ENCODE results near the gene TEX48.

Gene TEX48

DNA sequence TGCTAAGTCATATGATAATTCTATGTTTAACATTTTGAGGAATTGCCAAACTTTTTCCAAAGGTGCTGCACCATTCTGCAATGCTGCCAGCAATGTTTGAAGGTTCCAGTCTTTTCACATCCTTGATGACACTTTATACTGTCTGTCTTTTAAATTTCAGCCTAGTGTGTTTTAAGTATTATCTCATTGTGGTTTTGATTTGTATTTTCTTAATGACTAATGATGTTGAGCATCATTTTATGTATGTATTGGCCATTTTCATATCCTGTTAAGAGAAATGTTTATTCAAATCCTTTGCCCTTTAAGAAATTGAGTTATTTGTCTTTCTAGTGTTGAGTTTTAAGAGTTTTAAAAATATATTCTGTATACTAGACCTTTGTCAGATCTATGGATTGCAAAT is 5.0 kb upstream of the TEX48 start:
- TF ChIP-seq EZH2 (IDR thresholded peaks at IDR 0.05; ENCODE audit: borderline replicate concordance, low read length) = no peak
- TF ChIP-seq, protein P1, sequence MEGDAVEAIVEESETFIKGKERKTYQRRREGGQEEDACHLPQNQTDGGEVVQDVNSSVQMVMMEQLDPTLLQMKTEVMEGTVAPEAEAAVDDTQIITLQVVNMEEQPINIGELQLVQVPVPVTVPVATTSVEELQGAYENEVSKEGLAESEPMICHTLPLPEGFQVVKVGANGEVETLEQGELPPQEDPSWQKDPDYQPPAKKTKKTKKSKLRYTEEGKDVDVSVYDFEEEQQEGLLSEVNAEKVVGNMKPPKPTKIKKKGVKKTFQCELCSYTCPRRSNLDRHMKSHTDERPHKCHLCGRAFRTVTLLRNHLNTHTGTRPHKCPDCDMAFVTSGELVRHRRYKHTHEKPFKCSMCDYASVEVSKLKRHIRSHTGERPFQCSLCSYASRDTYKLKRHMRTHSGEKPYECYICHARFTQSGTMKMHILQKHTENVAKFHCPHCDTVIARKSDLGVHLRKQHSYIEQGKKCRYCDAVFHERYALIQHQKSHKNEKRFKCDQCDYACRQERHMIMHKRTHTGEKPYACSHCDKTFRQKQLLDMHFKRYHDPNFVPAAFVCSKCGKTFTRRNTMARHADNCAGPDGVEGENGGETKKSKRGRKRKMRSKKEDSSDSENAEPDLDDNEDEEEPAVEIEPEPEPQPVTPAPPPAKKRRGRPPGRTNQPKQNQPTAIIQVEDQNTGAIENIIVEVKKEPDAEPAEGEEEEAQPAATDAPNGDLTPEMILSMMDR (IDR thresholded peaks at IDR 0.05; ENCODE audit: low read length) = no peak
- Histone ChIP-seq H3K9ac (ENCODE audit: low read length) (no peak overlapping the region), H3K4me2 (ENCODE audit: low read length) (no peak overlapping the region), H3K27ac (ENCODE audit: low read depth, low read length, poor library complexity, severe bottlenecking) (no peak overlapping the region), H3F3A (ENCODE audit: insufficient read depth, low read length) (no peaks in the 10 kb centered on the region), H3K4me1 (ENCODE audit: insufficient read depth, low read length, severe bottlenecking) (no peaks in the 10 kb centered on the region), H4K20me1 (ENCODE audit: insufficient read depth, low read length) (no peaks in the 10 kb centered on the region), H3K4me3 (ENCODE audit: low read depth, low read length, poor library complexity, severe bottlenecking) (no peak overlapping the region), H3K27me3 (ENCODE audit: insufficient read depth, low read length) (no peaks in the 10 kb centered on the region), H2AFZ (ENCODE audit: low read length) (no peak overlapping the region), H3K79me2 (ENCODE audit: insufficient read depth, low read length) (no peaks in the 10 kb centered on the region), H3K9me3 (ENCODE audit: low read length) (no peaks in the 10 kb centered on the region), H3K36me3 (ENCODE audit: insufficient read depth, low read length) (no peaks in the 10 kb centered on the region), H3K9me2 (ENCODE audit: low read depth, low read length) (no peaks in the 10 kb centered on the region)

DNA sequence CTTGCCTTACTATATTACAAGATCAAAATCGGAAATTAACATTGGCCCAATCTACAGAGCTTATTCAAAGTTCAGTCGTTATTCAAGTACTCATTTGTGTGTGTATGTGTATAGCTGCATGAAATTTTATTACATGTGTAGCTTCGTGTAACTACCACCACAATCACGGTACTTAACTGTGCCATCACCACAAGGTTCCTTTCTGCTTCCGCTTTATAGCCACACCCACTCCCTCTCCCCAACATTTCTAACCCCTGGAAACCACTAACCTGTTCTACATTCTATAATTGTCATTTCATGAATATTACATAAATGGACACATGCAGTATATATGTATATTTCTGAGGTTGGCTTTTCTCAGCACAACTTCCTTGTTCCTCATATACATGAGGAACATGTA is 4.0 kb upstream of the TEX48 start:
- no peak overlapping the region for H3K4me3 ChIP-seq (ENCODE audit: low read depth, low read length, poor library complexity, severe bottlenecking)
- H3K4me1 ChIP-seq (ENCODE audit: insufficient read depth, low read length, severe bottlenecking) = no peaks in the 10 kb centered on the region
- no peak overlapping the region for H3K9ac ChIP-seq (ENCODE audit: low read length)
- TF ChIP-seq, protein P1 (IDR thresholded peaks at IDR 0.05; ENCODE audit: low read length) = no peak
- no peak for TF ChIP-seq EZH2 (IDR thresholded peaks at IDR 0.05; ENCODE audit: borderline replicate concordance, low read length)
- H4K20me1 ChIP-seq (ENCODE audit: insufficient read depth, low read length) = no peaks in the 10 kb centered on the region
- no peaks in the 10 kb centered on the region for H3F3A ChIP-seq (ENCODE audit: insufficient read depth, low read length)
- no peaks in the 10 kb centered on the region for H3K79me2 ChIP-seq (ENCODE audit: insufficient read depth, low read length)
- no peak overlapping the region for H3K4me2 ChIP-seq (ENCODE audit: low read length)
- H3K36me3 ChIP-seq (ENCODE audit: insufficient read depth, low read length) = no peaks in the 10 kb centered on the region
- H3K9me2 ChIP-seq (ENCODE audit: low read depth, low read length) = no peaks in the 10 kb centered on the region
- H2AFZ ChIP-seq (ENCODE audit: low read length) = no peak overlapping the region
- no peaks in the 10 kb centered on the region for H3K9me3 ChIP-seq (ENCODE audit: low read length)
- H3K27me3 ChIP-seq (ENCODE audit: insufficient read depth, low read length) = no peaks in the 10 kb centered on the region
- no peak overlapping the region for H3K27ac ChIP-seq (ENCODE audit: low read depth, low read length, poor library complexity, severe bottlenecking)

DNA sequence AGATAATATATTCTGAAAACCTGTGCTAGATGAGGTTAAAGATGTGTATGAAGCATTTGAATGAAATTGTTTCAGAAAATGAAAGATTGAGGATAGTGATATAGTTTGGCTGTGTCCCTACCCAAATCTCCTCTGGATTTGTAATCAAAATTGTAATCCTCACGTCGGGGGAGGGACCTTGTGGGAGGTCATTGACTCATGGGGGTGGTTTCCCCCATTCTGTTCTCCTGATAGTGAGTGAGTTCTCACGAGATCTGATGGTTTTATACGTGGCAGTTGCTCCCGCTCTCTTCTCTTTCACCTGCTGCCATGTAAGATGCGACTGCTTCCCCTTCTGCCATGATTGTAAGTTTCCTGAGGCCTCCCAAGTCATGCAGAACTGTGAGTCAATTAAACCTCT is 2.0 kb upstream of the TEX48 start:
- H3K36me3 ChIP-seq (ENCODE audit: insufficient read depth, low read length) = no peaks in the 10 kb centered on the region
- no peaks in the 10 kb centered on the region for H4K20me1 ChIP-seq (ENCODE audit: insufficient read depth, low read length)
- H3K27me3 ChIP-seq (ENCODE audit: insufficient read depth, low read length) = no peaks in the 10 kb centered on the region
- no peak overlapping the region for H3K4me2 ChIP-seq (ENCODE audit: low read length)
- TF ChIP-seq, protein P1 (IDR thresholded peaks at IDR 0.05; ENCODE audit: low read length) = no peak
- no peak for TF ChIP-seq EZH2 (IDR thresholded peaks at IDR 0.05; ENCODE audit: borderline replicate concordance, low read length)
- H3K4me1 ChIP-seq (ENCODE audit: insufficient read depth, low read length, severe bottlenecking) = no peaks in the 10 kb centered on the region
- no peaks in the 10 kb centered on the region for H3K9me3 ChIP-seq (ENCODE audit: low read length)
- no peak overlapping the region for H3K9ac ChIP-seq (ENCODE audit: low read length)
- no peak overlapping the region for H3K4me3 ChIP-seq (ENCODE audit: low read depth, low read length, poor library complexity, severe bottlenecking)
- H3F3A ChIP-seq (ENCODE audit: insufficient read depth, low read length) = no peaks in the 10 kb centered on the region
- H3K79me2 ChIP-seq (ENCODE audit: insufficient read depth, low read length) = no peaks in the 10 kb centered on the region
- no peak overlapping the region for H2AFZ ChIP-seq (ENCODE audit: low read length)
- no peaks in the 10 kb centered on the region for H3K9me2 ChIP-seq (ENCODE audit: low read depth, low read length)
- H3K27ac ChIP-seq (ENCODE audit: low read depth, low read length, poor library complexity, severe bottlenecking) = no peak overlapping the region

Data from OCI-LY1 (cell line).